ENCODE measurements around the gene TMEM121. TPM values are rescaled to one million over a fixed set of nuclear protein-coding genes. Genes with fewer than 3 reads are reported as not detected.

The TMEM121 gene
- total RNA-seq, 3 donors from 2014 or later (not counting 1 experiment from before 2014, with no cell fraction given) = 0.54 to 0.80 TPM; not detected in 1

- DNase-seq = peak in 1 of 2 donors; percentile 67
- Histone ChIP-seq H3K27me3 (ENCODE audit: control insufficient read depth, insufficient read depth, low read length) (peaks cover 23% of the 10 kb centered on the region), H3K27ac (ENCODE audit: low read length) (no peak overlapping the region), H3K4me1 (ENCODE audit: control insufficient read depth, insufficient read depth, low read length) (peaks cover 81% of the 10 kb centered on the region), H3K36me3 (ENCODE audit: control insufficient read depth, insufficient read depth, low read length) (no peaks in the 10 kb centered on the region), H3K9me3 (ENCODE audit: control insufficient read depth, insufficient read depth, low read length) (no peaks in the 10 kb centered on the region), H3K4me3 (ENCODE audit: low read length) (no peak overlapping the region)
- intact Hi-C loops (cut with micrococcal nuclease) = no loop called here
- Mint-ChIP-seq H3K9me3 (no peaks in the 10 kb centered on the region), H3K27me3 (ENCODE audit: low read depth in 2 of 2) (peaks cover 0 to 6% of the 10 kb centered on the region in 2 donors), H3K36me3 (no peaks in the 10 kb centered on the region), H3K4me3 (no peak overlapping the region), H3K27ac (peak overlapping the region in 1 of 2 donors; percentile 100), H3K4me1 (peaks cover 12 to 54% of the 10 kb centered on the region in 2 donors)
- TF ChIP-seq CTCF (IDR thresholded peaks at IDR 0.05) = no peak
- 48% methylated on average over 80 of the region's 81 CpGs for WGBS (ENCODE audit: insufficient coverage)
- no peak for ATAC-seq
Measured at GRCh38 chr14:105478398-105479251, 47.8 kb upstream of the TMEM121 start.

GRCh38 chr14:105479431-105480158 is 46.8 kb upstream of the TMEM121 start:
- WGBS (ENCODE audit: insufficient coverage) = 44% methylated on average over 34 of the region's 34 CpGs

GRCh38 chr14:105480199-105480746 is 46.1 kb upstream of the TMEM121 start:
- H3K27ac Mint-ChIP-seq = peak overlapping the region; percentile 95 to 100

More at GRCh38 chr14:105479431-105480158, 46.8 kb upstream of the TMEM121 start:
- Mint-ChIP-seq H3K4me1 (peaks cover 12 to 56% of the 10 kb centered on the region in 2 donors), H3K4me3 (peak overlapping the region; percentile 49), H3K27ac (peak overlapping the region; percentile 95 to 100), H3K27me3 (ENCODE audit: low read depth in 2 of 2) (peaks cover 0 to 3% of the 10 kb centered on the region in 2 donors), H3K36me3 (no peaks in the 10 kb centered on the region), H3K9me3 (no peaks in the 10 kb centered on the region)
- DNase-seq (peak in 1 of 2 donors; percentile 60), ATAC-seq (no peak)
- intact Hi-C loops (cut with micrococcal nuclease) = no loop called here
- Histone ChIP-seq H3K27ac (ENCODE audit: low read length) (no peak overlapping the region), H3K36me3 (ENCODE audit: control insufficient read depth, insufficient read depth, low read length) (no peaks in the 10 kb centered on the region), H3K9me3 (ENCODE audit: control insufficient read depth, insufficient read depth, low read length) (no peaks in the 10 kb centered on the region), H3K4me3 (ENCODE audit: low read length) (no peak overlapping the region), H3K4me1 (ENCODE audit: control insufficient read depth, insufficient read depth, low read length) (peaks cover 86% of the 10 kb centered on the region), H3K27me3 (ENCODE audit: control insufficient read depth, insufficient read depth, low read length) (peaks cover 20% of the 10 kb centered on the region)
- no peak for TF ChIP-seq CTCF (IDR thresholded peaks at IDR 0.05)

More at GRCh38 chr14:105480199-105480746, 46.1 kb upstream of the TMEM121 start:
- H3K9me3 ChIP-seq (ENCODE audit: control insufficient read depth, insufficient read depth, low read length) = no peaks in the 10 kb centered on the region
- no peak for TF ChIP-seq CTCF (IDR thresholded peaks at IDR 0.05)
- ATAC-seq = no peak
- intact Hi-C loops (cut with micrococcal nuclease) = no loop called here
- Mint-ChIP-seq H3K36me3 (no peaks in the 10 kb centered on the region), H3K27me3 (ENCODE audit: low read depth in 2 of 2) (peaks cover 0 to 3% of the 10 kb centered on the region in 2 donors), H3K4me3 (peak overlapping the region; percentile 6), H3K9me3 (no peaks in the 10 kb centered on the region), H3K4me1 (peaks cover 12 to 63% of the 10 kb centered on the region in 2 donors)
- H3K4me1 ChIP-seq (ENCODE audit: control insufficient read depth, insufficient read depth, low read length) = peaks cover 88% of the 10 kb centered on the region
- H3K27me3 ChIP-seq (ENCODE audit: control insufficient read depth, insufficient read depth, low read length) = peaks cover 18% of the 10 kb centered on the region
- H3K36me3 ChIP-seq (ENCODE audit: control insufficient read depth, insufficient read depth, low read length) = no peaks in the 10 kb centered on the region
- H3K4me3 ChIP-seq (ENCODE audit: low read length) = no peak overlapping the region
- DNase-seq = no peak
- no peak overlapping the region for H3K27ac ChIP-seq (ENCODE audit: low read length)
- WGBS (ENCODE audit: insufficient coverage) = 55% methylated on average over 15 of the region's 15 CpGs

Data from natural killer cell (primary cell).